ENCODE measurements around the gene CERK.

GRCh38 chr22:46737105-46737975 lies 712 bp downstream of the CERK start:
- TF ChIP-seq, protein P1, sequence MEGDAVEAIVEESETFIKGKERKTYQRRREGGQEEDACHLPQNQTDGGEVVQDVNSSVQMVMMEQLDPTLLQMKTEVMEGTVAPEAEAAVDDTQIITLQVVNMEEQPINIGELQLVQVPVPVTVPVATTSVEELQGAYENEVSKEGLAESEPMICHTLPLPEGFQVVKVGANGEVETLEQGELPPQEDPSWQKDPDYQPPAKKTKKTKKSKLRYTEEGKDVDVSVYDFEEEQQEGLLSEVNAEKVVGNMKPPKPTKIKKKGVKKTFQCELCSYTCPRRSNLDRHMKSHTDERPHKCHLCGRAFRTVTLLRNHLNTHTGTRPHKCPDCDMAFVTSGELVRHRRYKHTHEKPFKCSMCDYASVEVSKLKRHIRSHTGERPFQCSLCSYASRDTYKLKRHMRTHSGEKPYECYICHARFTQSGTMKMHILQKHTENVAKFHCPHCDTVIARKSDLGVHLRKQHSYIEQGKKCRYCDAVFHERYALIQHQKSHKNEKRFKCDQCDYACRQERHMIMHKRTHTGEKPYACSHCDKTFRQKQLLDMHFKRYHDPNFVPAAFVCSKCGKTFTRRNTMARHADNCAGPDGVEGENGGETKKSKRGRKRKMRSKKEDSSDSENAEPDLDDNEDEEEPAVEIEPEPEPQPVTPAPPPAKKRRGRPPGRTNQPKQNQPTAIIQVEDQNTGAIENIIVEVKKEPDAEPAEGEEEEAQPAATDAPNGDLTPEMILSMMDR (IDR thresholded peaks at IDR 0.05): no peak
- no peak for TF ChIP-seq POLR2A (IDR thresholded peaks at IDR 0.05)
